Measurements from ENCODE around the gene APC2. TPM values are rescaled to one million over a fixed set of nuclear protein-coding genes. Genes with fewer than 3 reads are reported as not detected.
"Not testable (repeated sequence)": the region's sequence is repeated elsewhere in the genome, so short reads cannot be mapped to it uniquely, and the experiment has no call there.

APC2 gene
- total RNA-seq, 4 donors from 2014 or later, result 0.42 to 1.8 (median 1.2) TPM

DNA sequence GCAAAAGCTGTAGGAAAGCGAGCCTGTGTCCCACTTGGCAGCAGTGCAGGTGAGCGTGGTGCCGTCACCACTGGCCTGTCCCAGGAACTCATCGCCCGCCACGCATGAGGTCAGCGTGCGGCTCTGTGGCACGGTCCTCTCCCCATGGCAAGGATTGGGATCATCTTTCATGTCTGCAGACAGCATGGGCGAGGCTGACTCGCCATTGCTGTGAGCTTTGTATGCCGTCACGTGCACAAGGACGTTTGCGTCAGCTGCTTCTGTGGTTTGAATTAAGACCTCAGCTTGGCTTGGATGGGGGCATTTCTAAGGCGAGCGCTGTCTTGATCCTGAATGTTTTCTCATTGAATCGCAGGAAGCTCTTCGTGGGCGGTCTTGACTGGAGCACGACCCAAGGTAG, 32.8 kb upstream of the APC2 start:
- Histone ChIP-seq H3K9me3 (no peaks in the 10 kb centered on the region), H3K27me3 (no peaks in the 10 kb centered on the region), H3K36me3 (peaks cover 7 to 69% (median 52%) of the 10 kb centered on the region in 4 donors), H3K27ac (replicated peaks in 1 of 4) (peak overlapping the region in 3 of 4 donors; percentile 21 to 84 (median 72)), H3K4me3 (no peak overlapping the region), H3K4me1 (peaks cover 60 to 69% (median 65%) of the 10 kb centered on the region in 4 donors)
- TF ChIP-seq POLR2A (IDR thresholded peaks at IDR 0.05; ENCODE audit: low read depth) (no peak), EP300 (IDR thresholded peaks at IDR 0.05) (no peak), POLR2AphosphoS5 (IDR thresholded peaks at IDR 0.05) (no peak)
- TF ChIP-seq, protein P1, sequence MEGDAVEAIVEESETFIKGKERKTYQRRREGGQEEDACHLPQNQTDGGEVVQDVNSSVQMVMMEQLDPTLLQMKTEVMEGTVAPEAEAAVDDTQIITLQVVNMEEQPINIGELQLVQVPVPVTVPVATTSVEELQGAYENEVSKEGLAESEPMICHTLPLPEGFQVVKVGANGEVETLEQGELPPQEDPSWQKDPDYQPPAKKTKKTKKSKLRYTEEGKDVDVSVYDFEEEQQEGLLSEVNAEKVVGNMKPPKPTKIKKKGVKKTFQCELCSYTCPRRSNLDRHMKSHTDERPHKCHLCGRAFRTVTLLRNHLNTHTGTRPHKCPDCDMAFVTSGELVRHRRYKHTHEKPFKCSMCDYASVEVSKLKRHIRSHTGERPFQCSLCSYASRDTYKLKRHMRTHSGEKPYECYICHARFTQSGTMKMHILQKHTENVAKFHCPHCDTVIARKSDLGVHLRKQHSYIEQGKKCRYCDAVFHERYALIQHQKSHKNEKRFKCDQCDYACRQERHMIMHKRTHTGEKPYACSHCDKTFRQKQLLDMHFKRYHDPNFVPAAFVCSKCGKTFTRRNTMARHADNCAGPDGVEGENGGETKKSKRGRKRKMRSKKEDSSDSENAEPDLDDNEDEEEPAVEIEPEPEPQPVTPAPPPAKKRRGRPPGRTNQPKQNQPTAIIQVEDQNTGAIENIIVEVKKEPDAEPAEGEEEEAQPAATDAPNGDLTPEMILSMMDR (IDR thresholded peaks at IDR 0.05), result no peak
- 84% methylated on average over 18 of the region's 21 CpGs for WGBS
- DNase-seq (ENCODE audit: extremely low spot score), result no peak
- intact Hi-C loops (cut with DNase I), result no loop called here

DNA sequence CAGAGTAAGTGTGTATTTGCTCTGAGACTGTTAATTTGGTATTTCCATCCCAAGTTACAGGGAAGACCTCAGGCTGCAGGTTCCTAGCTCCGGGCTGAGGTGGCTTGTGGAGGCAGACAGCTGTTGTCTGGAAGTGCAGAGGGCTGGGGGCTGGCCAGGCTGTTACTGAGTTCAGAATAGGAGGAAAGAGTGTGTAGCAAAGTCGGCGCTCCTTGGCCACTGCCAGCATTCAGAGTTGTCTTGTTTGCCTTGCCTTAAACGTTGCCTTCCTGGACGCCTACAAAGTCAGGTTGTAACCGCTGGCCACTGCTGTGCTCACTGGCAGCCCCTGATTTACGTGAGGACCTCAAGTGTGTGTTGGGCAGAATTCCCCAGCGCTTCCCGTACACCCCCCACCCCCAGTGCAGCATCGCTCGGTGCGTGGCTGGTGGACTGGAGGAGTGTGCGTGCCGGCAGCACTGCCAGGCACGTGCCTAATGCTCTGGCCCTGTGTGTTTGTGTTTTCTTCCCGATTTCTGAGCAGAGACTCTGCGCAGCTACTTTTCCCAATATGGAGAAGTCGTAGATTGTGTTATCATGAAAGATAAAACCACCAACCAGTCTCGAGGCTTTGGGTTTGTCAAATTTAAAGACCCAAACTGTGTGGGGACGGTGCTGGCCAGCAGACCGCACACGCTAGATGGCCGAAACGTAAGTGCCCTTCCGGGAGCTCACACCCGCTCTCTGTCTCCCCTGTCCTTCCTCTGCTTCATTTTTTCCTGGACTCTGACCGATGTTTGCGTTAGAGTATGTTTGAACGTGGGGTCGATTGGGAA, 32.0 kb upstream of the APC2 start:
- WGBS, result 82% methylated on average over 24 of the region's 30 CpGs
- H3K4me1 ChIP-seq, result peaks cover 54 to 61% (median 58%) of the 10 kb centered on the region in 4 donors
- TF ChIP-seq POLR2A (IDR thresholded peaks at IDR 0.05; ENCODE audit: low read depth), result no peak
- TF ChIP-seq, protein P1 (IDR thresholded peaks at IDR 0.05), result no peak
- no peak for TF ChIP-seq POLR2AphosphoS5 (IDR thresholded peaks at IDR 0.05)
- TF ChIP-seq EP300 (IDR thresholded peaks at IDR 0.05), result no peak
- no peaks in the 10 kb centered on the region for H3K9me3 ChIP-seq
- DNase-seq (ENCODE audit: extremely low spot score), result no peak
- H3K27ac ChIP-seq (replicated peaks in 1 of 4), result peak overlapping the region in 2 of 4 donors; percentile 72 to 84
- no peak overlapping the region for H3K4me3 ChIP-seq
- intact Hi-C loops (cut with DNase I), result no loop called here
- peaks cover 14 to 71% (median 58%) of the 10 kb centered on the region in 4 donors for H3K36me3 ChIP-seq
- H3K27me3 ChIP-seq, result no peaks in the 10 kb centered on the region

GRCh38 chr19:1418496-1418775, 31.5 kb upstream of the APC2 start:
- H3K9me3 ChIP-seq, result no peaks in the 10 kb centered on the region
- peaks cover 19 to 71% (median 59%) of the 10 kb centered on the region in 4 donors for H3K36me3 ChIP-seq
- DNase-seq (ENCODE audit: extremely low spot score), result no peak
- intact Hi-C loops (cut with DNase I), result no loop called here
- H3K27ac ChIP-seq (replicated peaks in 1 of 4), result peak overlapping the region in 1 of 4 donors; percentile 84
- no peak overlapping the region for H3K4me3 ChIP-seq
- 82% methylated on average over 13 of the region's 13 CpGs for WGBS
- no peak for TF ChIP-seq POLR2A (IDR thresholded peaks at IDR 0.05; ENCODE audit: low read depth)
- TF ChIP-seq, protein P1 (IDR thresholded peaks at IDR 0.05), result no peak
- no peak for TF ChIP-seq POLR2AphosphoS5 (IDR thresholded peaks at IDR 0.05)
- TF ChIP-seq EP300 (IDR thresholded peaks at IDR 0.05), result no peak
- H3K4me1 ChIP-seq, result peaks cover 50 to 56% (median 52%) of the 10 kb centered on the region in 4 donors
- no peaks in the 10 kb centered on the region for H3K27me3 ChIP-seq

GRCh38 chr19:1418951-1419738, 30.8 kb upstream of the APC2 start:
- intact Hi-C loops (cut with DNase I), result no loop called here
- no peak for DNase-seq (ENCODE audit: extremely low spot score)
- Histone ChIP-seq H3K4me1 (peaks cover 44 to 49% (median 47%) of the 10 kb centered on the region in 4 donors), H3K4me3 (no peak overlapping the region), H3K36me3 (peaks cover 24 to 76% (median 64%) of the 10 kb centered on the region in 4 donors), H3K27ac (replicated peaks in 1 of 4) (no peak overlapping the region), H3K27me3 (no peaks in the 10 kb centered on the region), H3K9me3 (no peaks in the 10 kb centered on the region)
- no peak for TF ChIP-seq POLR2AphosphoS5 (IDR thresholded peaks at IDR 0.05)
- no peak for TF ChIP-seq POLR2A (IDR thresholded peaks at IDR 0.05; ENCODE audit: low read depth)
- TF ChIP-seq EP300 (IDR thresholded peaks at IDR 0.05), result no peak
- TF ChIP-seq, protein P1 (IDR thresholded peaks at IDR 0.05), result no peak
- 89% methylated on average over 18 of the region's 21 CpGs for WGBS

DNA sequence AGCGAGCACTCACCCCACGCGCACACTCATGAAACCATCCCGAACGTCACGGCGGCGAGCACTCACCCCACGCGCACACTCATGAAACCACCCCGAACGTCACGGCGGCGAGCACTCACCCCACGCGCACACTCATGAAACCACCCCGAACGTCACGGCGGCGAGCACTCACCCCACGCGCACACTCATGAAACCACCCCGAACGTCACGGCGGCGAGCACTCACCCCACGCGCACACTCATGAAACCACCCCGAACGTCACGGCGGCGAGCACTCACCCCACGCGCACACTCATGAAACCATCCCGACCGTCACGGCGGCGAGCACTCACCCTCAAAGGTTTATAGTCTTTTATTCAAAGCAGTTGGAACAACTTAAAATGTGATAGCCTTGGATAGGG, 29.8 kb upstream of the APC2 start:
- peaks cover 39 to 42% (median 41%) of the 10 kb centered on the region in 4 donors for H3K4me1 ChIP-seq
- peaks cover 26 to 86% (median 73%) of the 10 kb centered on the region in 4 donors for H3K36me3 ChIP-seq
- H3K27me3 ChIP-seq; DNase-seq (ENCODE audit: extremely low spot score); intact Hi-C loops (cut with DNase I); H3K4me3 ChIP-seq; H3K27ac ChIP-seq (replicated peaks in 1 of 4); H3K9me3 ChIP-seq: not testable (repeated sequence)
- WGBS, result 97% methylated on average over 13 of the region's 43 CpGs
